NCI-H1092 treated with DMSO at 0.1 percent for 48 hours (cell line): ENCODE measurements around the gene SMPD1.

ENCODE experiments used
- DNase-seq: peaks from one replicate; lab custom pipeline; 2025; lab: John Stamatoyannopoulos, UW

Gene SMPD1

GRCh38 chr11:6389905-6390717 is at the start of gene SMPD1:
TSS of gene SMPD1 (plus strand) at chr11:6390474. CDS start at chr11:6390599, 125 bp downstream.
- peak; percentile 88 for DNase-seq

DNA sequence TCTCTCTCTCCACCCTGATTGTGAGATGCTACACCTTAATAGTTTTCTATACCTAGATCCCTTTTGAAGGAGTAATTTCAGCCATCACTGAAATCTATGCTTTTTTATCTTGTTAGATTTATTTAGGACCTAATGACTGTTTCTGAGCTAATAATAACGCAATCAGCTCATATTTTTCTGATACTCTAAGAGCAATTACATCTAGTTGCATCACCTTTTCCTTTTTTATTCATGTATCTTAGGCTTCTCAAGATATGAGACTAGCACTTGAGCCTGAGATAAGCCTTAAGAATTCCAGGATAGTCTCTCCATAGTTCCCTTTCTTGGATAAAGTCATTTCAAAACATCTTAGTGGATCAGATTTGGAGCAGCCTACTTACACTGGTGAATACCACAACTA is 44.9 kb upstream of the SMPD1 start:
- DNase-seq: no peak

GRCh38 chr11:6350043-6350442 is 40.2 kb upstream of the SMPD1 start:
- DNase-seq: no peak

DNA sequence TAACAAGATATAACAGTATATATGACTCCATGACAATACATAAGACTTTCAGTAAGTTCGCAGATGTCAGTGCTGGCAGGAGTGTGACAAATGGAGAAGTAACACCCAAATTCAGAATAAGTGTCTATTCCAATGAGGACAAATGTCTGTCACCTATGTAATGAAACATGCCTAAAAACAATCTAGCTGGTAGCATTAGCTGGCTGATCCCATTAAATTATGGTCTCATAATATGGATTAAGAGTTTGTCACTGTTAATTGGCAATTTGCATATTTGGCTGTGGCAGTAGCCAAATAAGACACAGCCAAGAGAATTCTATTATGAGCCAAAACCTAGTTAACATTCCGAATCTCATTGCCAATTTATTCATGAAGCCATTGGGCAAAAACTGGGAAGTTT is 39.8 kb upstream of the SMPD1 start:
- DNase-seq: no peak

DNA sequence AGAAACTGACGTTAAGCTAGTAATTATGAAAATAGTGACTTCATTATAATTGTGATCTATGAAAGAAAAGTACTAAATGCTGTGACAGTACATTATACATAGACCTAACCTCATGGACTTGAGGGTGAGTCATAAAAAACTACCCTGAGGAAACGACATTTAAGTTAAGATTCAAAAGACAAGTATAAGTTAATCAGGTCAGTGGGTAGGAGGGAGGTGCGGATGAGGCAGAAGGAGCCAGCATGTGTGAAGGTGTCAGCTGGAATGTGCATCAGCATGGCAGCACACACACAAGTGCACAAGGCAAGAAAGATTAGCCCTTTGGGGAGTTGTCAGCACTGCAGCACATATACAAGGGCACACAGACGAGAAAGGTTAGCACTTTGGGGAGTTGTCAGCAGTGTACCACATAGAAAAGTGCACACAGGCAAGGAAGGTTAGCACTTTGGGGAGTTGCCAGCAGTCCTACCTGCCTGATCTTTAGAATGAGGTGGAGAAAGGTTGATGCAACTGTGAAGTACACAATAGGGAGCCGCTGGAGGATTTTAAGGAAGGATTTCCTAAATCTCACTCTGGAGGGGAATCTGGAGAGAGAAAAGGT is 38.4 kb upstream of the SMPD1 start:
- no peak for DNase-seq

- DNase-seq: peak; percentile 61
Observed at GRCh38 chr11:6353367-6353987, 36.8 kb upstream of the SMPD1 start.

- DNase-seq: no peak
Observed at GRCh38 chr11:6354651-6355485, 35.4 kb upstream of the SMPD1 start.

GRCh38 chr11:6356503-6357055 is 33.7 kb upstream of the SMPD1 start:
- DNase-seq: no peak

DNA sequence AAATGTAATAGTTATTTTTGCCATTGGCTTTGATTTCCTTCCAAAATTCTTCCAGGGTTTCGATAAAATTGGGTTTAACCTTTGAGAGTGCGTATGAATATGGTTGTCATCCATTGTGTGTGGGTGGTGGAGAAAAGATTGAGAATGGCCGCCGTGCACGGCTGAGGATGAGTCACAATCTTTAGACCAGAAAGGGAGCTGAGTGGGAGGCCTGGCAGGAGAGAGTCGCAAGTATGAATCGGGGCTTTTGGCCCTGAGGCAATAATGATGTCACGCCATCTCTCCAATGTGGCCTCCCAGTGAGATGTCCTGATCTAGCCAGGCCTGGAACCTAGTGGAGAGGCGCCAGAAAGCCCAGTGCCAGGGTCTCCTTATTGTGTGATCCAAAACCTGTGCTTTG is 33.1 kb upstream of the SMPD1 start:
- no peak for DNase-seq

DNA sequence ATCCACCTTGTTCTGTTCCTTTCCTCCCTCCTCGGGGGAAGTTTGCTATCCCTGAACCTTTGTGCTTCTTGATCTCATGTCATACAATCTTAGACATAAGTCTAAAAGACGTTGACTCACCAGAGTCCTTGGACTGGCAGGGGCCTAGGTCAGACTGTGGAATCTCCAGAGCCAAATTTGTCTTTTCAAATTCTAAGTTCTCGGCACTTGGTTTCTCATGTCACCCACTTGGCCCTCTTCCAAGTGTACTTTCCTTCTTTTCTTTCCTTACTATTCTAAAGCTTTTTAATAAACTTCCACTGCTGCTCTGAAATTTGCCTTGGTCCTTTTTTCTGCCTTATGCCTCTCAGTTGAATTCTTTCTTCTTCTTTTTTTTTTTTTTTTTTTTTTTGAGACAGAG is 30.1 kb upstream of the SMPD1 start:
- DNase-seq: no peak

- DNase-seq: no peak
Observed at GRCh38 chr11:6362185-6362872, 27.9 kb upstream of the SMPD1 start.

DNA sequence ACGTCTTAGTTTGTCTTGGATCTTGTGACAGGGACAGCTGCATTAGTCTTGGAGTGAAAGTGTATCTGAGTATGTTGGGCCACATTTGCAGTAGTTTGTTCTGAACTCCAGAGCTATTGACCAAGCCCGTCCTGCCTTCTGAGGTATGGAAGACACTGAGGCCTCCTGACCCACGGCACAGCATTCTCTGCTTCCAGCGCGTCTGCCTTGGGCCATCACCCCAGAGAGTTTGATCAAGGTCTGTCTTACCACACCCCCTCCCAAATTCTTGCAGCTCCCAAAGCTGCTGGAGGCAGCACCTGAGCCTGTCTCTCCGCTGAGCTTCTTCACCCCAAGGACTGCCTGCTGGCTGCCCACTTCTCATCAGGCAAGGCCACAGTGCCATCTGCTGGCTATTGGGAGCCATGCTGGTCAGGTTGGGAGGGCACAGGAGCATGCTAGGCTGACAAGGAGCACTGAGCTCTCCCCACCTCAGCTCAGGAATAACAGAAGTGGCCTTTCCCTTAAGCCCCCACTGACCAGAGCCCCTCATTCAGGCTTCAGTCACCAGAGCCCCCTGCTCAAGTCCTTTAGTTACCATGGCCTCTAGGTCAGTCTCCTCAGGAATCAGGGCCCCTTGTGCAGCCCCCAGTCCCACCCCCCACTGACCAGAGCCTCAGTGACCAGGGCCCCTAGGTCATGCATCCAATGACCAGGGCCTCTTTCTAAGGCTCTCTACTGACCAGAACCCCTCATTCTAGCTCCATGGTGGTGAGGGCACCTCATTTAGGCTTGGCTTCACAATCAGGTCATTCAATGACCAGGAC is 27.2 kb upstream of the SMPD1 start:
- peak; percentile 48 for DNase-seq

- no peak for DNase-seq
Observed at GRCh38 chr11:6365659-6366058, 24.6 kb upstream of the SMPD1 start.

- no peak for DNase-seq
Observed at GRCh38 chr11:6371825-6372224, 18.4 kb upstream of the SMPD1 start.

DNA sequence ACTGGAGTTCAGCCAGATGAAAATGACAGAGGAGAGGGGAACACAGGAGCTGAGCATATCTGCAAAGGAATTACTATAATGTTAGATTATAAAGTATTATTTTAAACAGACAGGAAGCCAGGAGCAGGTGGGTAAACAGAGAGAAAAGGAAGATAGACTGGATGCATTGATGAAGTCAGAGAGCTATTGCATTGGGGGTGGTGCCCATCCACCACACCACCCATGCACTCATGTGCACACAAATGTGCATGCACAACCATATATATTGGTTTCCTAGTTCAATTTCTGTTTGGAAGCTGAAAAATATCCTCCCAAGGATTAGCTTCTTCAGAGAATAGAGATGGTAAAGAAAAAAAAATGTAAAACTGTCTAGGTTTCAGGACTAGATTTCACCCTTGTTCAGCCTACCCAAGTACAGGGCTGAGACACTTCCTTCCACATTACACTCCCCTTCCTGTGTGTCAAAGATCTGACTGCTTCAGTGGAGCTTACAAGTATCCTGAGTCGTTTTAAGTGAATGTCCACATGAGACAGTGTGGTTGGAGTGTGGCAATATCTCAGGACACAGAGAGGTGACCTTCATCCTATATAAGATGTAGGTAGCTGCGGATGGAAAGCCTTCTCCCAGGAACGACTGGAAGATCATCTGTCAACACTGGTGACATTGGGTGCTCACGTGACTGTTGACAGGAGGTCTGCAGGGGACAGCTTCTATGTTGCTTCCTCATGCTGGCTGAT is 12.2 kb upstream of the SMPD1 start:
- no peak for DNase-seq

DNA sequence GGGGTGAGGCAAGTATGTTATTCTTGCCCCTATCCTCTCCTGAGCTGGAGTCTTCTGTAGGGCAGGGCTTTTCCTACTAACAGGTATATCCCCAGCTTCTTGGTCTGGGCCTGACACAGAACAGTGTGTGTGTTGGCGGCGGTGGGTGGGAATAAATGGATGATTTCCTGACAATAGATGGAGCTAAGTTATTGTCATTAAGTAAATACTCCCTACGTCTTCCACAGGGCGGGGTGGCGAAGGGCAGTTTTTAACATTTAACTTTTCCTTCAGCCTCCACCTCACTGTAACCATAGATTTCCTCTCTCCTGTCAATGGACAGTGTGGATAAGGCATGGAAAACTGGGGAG is 11.7 kb upstream of the SMPD1 start:
- DNase-seq: no peak

- no peak for DNase-seq
Observed at GRCh38 chr11:6385046-6385777, 5.1 kb upstream of the SMPD1 start.

DNA sequence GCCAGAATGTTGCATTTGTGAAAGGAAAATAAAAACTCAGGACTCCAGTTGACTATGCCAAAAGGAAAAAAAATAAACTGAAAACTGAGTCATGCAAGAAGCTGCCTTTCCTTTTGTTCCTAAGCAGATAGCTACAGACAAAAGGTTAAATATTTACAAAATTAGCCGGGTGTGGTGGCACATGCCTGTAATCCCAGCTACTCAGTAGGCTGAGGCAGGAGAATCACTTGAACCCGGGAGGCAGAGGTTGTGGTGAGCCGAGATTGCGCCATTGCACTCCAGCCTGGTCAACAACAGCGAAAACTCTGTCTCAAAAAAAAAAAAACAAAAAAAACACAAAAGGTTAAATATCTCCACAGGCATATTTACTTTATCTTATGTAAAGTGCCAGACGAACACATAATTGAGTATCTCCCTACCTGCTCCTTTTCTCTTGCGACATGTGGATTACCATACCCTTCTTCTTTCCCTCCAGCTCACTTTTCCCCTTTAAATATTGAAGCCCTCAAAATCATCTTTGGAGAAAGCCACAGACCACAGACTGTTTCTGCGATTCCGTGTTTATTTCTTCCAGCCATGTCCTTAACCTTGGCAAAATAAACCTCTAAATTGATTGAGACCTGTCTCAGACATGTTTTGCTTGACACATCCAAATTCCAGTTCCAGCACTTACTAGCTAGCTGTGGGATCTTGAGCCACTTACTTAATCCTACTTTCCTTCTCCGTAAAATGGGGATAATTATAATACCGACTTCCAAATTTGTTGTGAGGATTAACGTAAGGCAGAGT is 2.3 kb upstream of the SMPD1 start:
- DNase-seq: no peak
